Measurements from ENCODE around the gene P2RX7.

DNA sequence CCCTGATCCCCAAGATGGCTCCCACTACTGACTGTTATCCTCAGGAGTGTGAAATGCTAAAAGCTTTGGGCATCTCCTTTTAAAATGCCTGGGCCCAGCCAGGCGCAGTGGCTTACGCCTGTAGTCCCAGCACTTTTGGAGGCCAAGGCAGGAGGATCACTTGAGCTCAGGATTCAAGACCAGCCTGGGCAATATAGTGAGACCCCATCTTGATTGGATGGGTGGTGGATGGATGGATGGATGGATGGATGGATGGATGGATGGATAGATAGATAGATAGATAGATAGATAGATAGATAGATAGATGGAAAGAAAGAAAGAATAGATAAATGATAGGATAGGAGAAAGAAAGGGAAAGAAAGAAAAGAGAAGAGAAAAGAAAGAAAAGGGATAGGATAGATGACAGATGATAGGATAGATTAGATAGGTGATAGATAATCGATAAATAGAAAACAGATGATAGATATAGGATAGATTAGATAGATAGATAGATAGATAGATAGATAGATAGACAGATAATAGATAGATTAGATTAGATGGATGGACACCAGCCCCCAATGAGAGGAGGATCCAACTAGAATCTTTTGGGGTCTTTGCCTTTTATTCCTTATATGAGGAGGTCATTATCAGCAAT is 86.8 kb downstream of the P2RX7 start:
- TF ChIP-seq SPI1 (IDR thresholded peaks at IDR 0.05; ENCODE audit: borderline replicate concordance, low read depth) = no peak
- TF ChIP-seq, protein P1, sequence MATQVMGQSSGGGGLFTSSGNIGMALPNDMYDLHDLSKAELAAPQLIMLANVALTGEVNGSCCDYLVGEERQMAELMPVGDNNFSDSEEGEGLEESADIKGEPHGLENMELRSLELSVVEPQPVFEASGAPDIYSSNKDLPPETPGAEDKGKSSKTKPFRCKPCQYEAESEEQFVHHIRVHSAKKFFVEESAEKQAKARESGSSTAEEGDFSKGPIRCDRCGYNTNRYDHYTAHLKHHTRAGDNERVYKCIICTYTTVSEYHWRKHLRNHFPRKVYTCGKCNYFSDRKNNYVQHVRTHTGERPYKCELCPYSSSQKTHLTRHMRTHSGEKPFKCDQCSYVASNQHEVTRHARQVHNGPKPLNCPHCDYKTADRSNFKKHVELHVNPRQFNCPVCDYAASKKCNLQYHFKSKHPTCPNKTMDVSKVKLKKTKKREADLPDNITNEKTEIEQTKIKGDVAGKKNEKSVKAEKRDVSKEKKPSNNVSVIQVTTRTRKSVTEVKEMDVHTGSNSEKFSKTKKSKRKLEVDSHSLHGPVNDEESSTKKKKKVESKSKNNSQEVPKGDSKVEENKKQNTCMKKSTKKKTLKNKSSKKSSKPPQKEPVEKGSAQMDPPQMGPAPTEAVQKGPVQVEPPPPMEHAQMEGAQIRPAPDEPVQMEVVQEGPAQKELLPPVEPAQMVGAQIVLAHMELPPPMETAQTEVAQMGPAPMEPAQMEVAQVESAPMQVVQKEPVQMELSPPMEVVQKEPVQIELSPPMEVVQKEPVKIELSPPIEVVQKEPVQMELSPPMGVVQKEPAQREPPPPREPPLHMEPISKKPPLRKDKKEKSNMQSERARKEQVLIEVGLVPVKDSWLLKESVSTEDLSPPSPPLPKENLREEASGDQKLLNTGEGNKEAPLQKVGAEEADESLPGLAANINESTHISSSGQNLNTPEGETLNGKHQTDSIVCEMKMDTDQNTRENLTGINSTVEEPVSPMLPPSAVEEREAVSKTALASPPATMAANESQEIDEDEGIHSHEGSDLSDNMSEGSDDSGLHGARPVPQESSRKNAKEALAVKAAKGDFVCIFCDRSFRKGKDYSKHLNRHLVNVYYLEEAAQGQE (IDR thresholded peaks at IDR 0.05; ENCODE audit: insufficient replicate concordance, low read depth) = no peak
- TF ChIP-seq CTCF (IDR thresholded peaks at IDR 0.05; ENCODE audit: insufficient read depth, low read length) = no peak
- no peak for TF ChIP-seq GABPA (IDR thresholded peaks at IDR 0.05; ENCODE audit: low read depth)

Measured in HL-60 (cell line).